Measurements from ENCODE around the gene MUC21. TPM values are rescaled to one million over a fixed set of nuclear protein-coding genes. Genes with fewer than 3 reads are reported as not detected.

Gene MUC21
- total and polyA plus RNA-seq, 5 donors from 2014 or later: not detected

GRCh38 chr6:31025595-31025994, 42.1 kb downstream of the MUC21 start:
- peaks cover 0 to 4% (median 0%) of the 10 kb centered on the region in 7 donors for H3K9me3 Mint-ChIP-seq
- no peak for ATAC-seq (ENCODE audit: low read depth in 2 of 2)
- no peaks in the 10 kb centered on the region for H3K36me3 Mint-ChIP-seq
- Histone ChIP-seq H3K4me1 (ENCODE audit: control insufficient read depth, insufficient read depth, low read length, poor library complexity, severe bottlenecking) (no peaks in the 10 kb centered on the region), H3K36me3 (ENCODE audit: control insufficient read depth, insufficient read depth, low read length) (no peaks in the 10 kb centered on the region), H3K4me3 (ENCODE audit: low read depth, low read length) (no peak overlapping the region), H3K27me3 (ENCODE audit: control insufficient read depth, insufficient read depth, low read length) (peaks cover 3% of the 10 kb centered on the region), H3K9me3 (ENCODE audit: control insufficient read depth in 2 of 2, low read length in 2 of 2) (no peaks in the 10 kb centered on the region), H3K27ac (ENCODE audit: insufficient read depth, low read length, poor library complexity, severe bottlenecking) (no peak overlapping the region)
- peaks cover 9% of the 10 kb centered on the region for H3K27me3 Mint-ChIP-seq
- no peak for DNase-seq
- H3K27ac Mint-ChIP-seq: no peak overlapping the region
- H3K4me1 Mint-ChIP-seq: no peaks in the 10 kb centered on the region
- H3K4me3 Mint-ChIP-seq: no peak overlapping the region

GRCh38 chr6:31031095-31031494, 47.6 kb downstream of the MUC21 start:
- Mint-ChIP-seq H3K36me3 (no peaks in the 10 kb centered on the region), H3K9me3 (peaks cover 0 to 3% (median 0%) of the 10 kb centered on the region in 7 donors), H3K27ac (no peak overlapping the region), H3K4me1 (no peaks in the 10 kb centered on the region), H3K4me3 (no peak overlapping the region), H3K27me3 (peaks cover 27% of the 10 kb centered on the region)
- Histone ChIP-seq H3K4me1 (ENCODE audit: control insufficient read depth, insufficient read depth, low read length, poor library complexity, severe bottlenecking) (no peaks in the 10 kb centered on the region), H3K9me3 (ENCODE audit: control insufficient read depth in 2 of 2, low read length in 2 of 2) (no peaks in the 10 kb centered on the region), H3K36me3 (ENCODE audit: control insufficient read depth, insufficient read depth, low read length) (no peaks in the 10 kb centered on the region), H3K27ac (ENCODE audit: insufficient read depth, low read length, poor library complexity, severe bottlenecking) (no peak overlapping the region), H3K27me3 (ENCODE audit: control insufficient read depth, insufficient read depth, low read length) (no peaks in the 10 kb centered on the region), H3K4me3 (ENCODE audit: low read depth, low read length) (no peak overlapping the region)
- DNase-seq: no peak
- no peak for ATAC-seq (ENCODE audit: low read depth in 2 of 2)

GRCh38 chr6:31033075-31033474, 49.6 kb downstream of the MUC21 start:
- Mint-ChIP-seq H3K4me1 (no peaks in the 10 kb centered on the region), H3K27ac (peak overlapping the region in 1 of 3 donors; percentile 58), H3K4me3 (no peak overlapping the region), H3K36me3 (no peaks in the 10 kb centered on the region), H3K9me3 (peaks cover 0 to 3% (median 0%) of the 10 kb centered on the region in 7 donors), H3K27me3 (peaks cover 36% of the 10 kb centered on the region)
- ATAC-seq (ENCODE audit: low read depth in 2 of 2): no peak
- no peak overlapping the region for H3K27ac ChIP-seq (ENCODE audit: insufficient read depth, low read length, poor library complexity, severe bottlenecking)
- no peaks in the 10 kb centered on the region for H3K9me3 ChIP-seq (ENCODE audit: control insufficient read depth in 2 of 2, low read length in 2 of 2)
- H3K4me3 ChIP-seq (ENCODE audit: low read depth, low read length): no peak overlapping the region
- H3K27me3 ChIP-seq (ENCODE audit: control insufficient read depth, insufficient read depth, low read length): no peaks in the 10 kb centered on the region
- no peaks in the 10 kb centered on the region for H3K36me3 ChIP-seq (ENCODE audit: control insufficient read depth, insufficient read depth, low read length)
- no peak for DNase-seq
- no peaks in the 10 kb centered on the region for H3K4me1 ChIP-seq (ENCODE audit: control insufficient read depth, insufficient read depth, low read length, poor library complexity, severe bottlenecking)

- no peak overlapping the region for H3K27ac ChIP-seq (ENCODE audit: insufficient read depth, low read length, poor library complexity, severe bottlenecking)
- no peaks in the 10 kb centered on the region for H3K36me3 ChIP-seq (ENCODE audit: control insufficient read depth, insufficient read depth, low read length)
- H3K4me3 Mint-ChIP-seq: no peak overlapping the region
- H3K27me3 ChIP-seq (ENCODE audit: control insufficient read depth, insufficient read depth, low read length): no peaks in the 10 kb centered on the region
- H3K36me3 Mint-ChIP-seq: no peaks in the 10 kb centered on the region
- no peak overlapping the region for H3K27ac Mint-ChIP-seq
- no peak for ATAC-seq (ENCODE audit: low read depth in 2 of 2)
- no peak overlapping the region for H3K4me3 ChIP-seq (ENCODE audit: low read depth, low read length)
- H3K27me3 Mint-ChIP-seq: peaks cover 55% of the 10 kb centered on the region
- no peaks in the 10 kb centered on the region for H3K4me1 ChIP-seq (ENCODE audit: control insufficient read depth, insufficient read depth, low read length, poor library complexity, severe bottlenecking)
- H3K9me3 ChIP-seq (ENCODE audit: control insufficient read depth in 2 of 2, low read length in 2 of 2): no peaks in the 10 kb centered on the region
- no peaks in the 10 kb centered on the region for H3K4me1 Mint-ChIP-seq
- peaks cover 0 to 1% (median 0%) of the 10 kb centered on the region in 7 donors for H3K9me3 Mint-ChIP-seq
- DNase-seq: no peak
Measured at GRCh38 chr6:31035862-31036497, 52.5 kb downstream of the MUC21 start.

- DNase-seq: no peak
- Histone ChIP-seq H3K9me3 (ENCODE audit: control insufficient read depth in 2 of 2, low read length in 2 of 2) (no peaks in the 10 kb centered on the region), H3K27me3 (ENCODE audit: control insufficient read depth, insufficient read depth, low read length) (no peaks in the 10 kb centered on the region), H3K36me3 (ENCODE audit: control insufficient read depth, insufficient read depth, low read length) (no peaks in the 10 kb centered on the region), H3K4me3 (ENCODE audit: low read depth, low read length) (no peak overlapping the region), H3K4me1 (ENCODE audit: control insufficient read depth, insufficient read depth, low read length, poor library complexity, severe bottlenecking) (no peaks in the 10 kb centered on the region), H3K27ac (ENCODE audit: insufficient read depth, low read length, poor library complexity, severe bottlenecking) (no peak overlapping the region)
- Mint-ChIP-seq H3K9me3 (peaks cover 0 to 1% (median 0%) of the 10 kb centered on the region in 7 donors), H3K27ac (no peak overlapping the region), H3K4me1 (no peaks in the 10 kb centered on the region), H3K27me3 (peaks cover 56% of the 10 kb centered on the region), H3K36me3 (no peaks in the 10 kb centered on the region), H3K4me3 (no peak overlapping the region)
- ATAC-seq (ENCODE audit: low read depth in 2 of 2): no peak
Measured at GRCh38 chr6:31037169-31037568, 53.7 kb downstream of the MUC21 start.

GRCh38 chr6:31037682-31038081, 54.2 kb downstream of the MUC21 start:
- no peaks in the 10 kb centered on the region for H3K9me3 ChIP-seq (ENCODE audit: control insufficient read depth in 2 of 2, low read length in 2 of 2)
- no peak overlapping the region for H3K4me3 ChIP-seq (ENCODE audit: low read depth, low read length)
- H3K4me1 ChIP-seq (ENCODE audit: control insufficient read depth, insufficient read depth, low read length, poor library complexity, severe bottlenecking): no peaks in the 10 kb centered on the region
- no peak for DNase-seq
- Mint-ChIP-seq H3K27ac (no peak overlapping the region), H3K4me3 (no peak overlapping the region), H3K4me1 (peaks cover 0 to under 1% (median 0%) of the 10 kb centered on the region in 4 donors), H3K27me3 (peaks cover 52% of the 10 kb centered on the region), H3K36me3 (no peaks in the 10 kb centered on the region), H3K9me3 (peaks cover 0 to 1% (median 0%) of the 10 kb centered on the region in 7 donors)
- H3K27me3 ChIP-seq (ENCODE audit: control insufficient read depth, insufficient read depth, low read length): no peaks in the 10 kb centered on the region
- ATAC-seq (ENCODE audit: low read depth in 2 of 2): no peak
- H3K36me3 ChIP-seq (ENCODE audit: control insufficient read depth, insufficient read depth, low read length): no peaks in the 10 kb centered on the region
- H3K27ac ChIP-seq (ENCODE audit: insufficient read depth, low read length, poor library complexity, severe bottlenecking): no peak overlapping the region

GRCh38 chr6:31038559-31038958, 55.0 kb downstream of the MUC21 start:
- ATAC-seq (ENCODE audit: low read depth in 2 of 2): no peak
- peaks cover 0 to 6% (median 0%) of the 10 kb centered on the region in 4 donors for H3K4me1 Mint-ChIP-seq
- H3K27ac ChIP-seq (ENCODE audit: insufficient read depth, low read length, poor library complexity, severe bottlenecking): no peak overlapping the region
- no peaks in the 10 kb centered on the region for H3K9me3 Mint-ChIP-seq
- H3K36me3 ChIP-seq (ENCODE audit: control insufficient read depth, insufficient read depth, low read length): no peaks in the 10 kb centered on the region
- no peak overlapping the region for H3K4me3 Mint-ChIP-seq
- no peak overlapping the region for H3K4me3 ChIP-seq (ENCODE audit: low read depth, low read length)
- H3K36me3 Mint-ChIP-seq: no peaks in the 10 kb centered on the region
- no peak for DNase-seq
- peaks cover 54% of the 10 kb centered on the region for H3K27me3 Mint-ChIP-seq
- no peaks in the 10 kb centered on the region for H3K9me3 ChIP-seq (ENCODE audit: control insufficient read depth in 2 of 2, low read length in 2 of 2)
- H3K27ac Mint-ChIP-seq: no peak overlapping the region
- no peaks in the 10 kb centered on the region for H3K27me3 ChIP-seq (ENCODE audit: control insufficient read depth, insufficient read depth, low read length)
- H3K4me1 ChIP-seq (ENCODE audit: control insufficient read depth, insufficient read depth, low read length, poor library complexity, severe bottlenecking): no peaks in the 10 kb centered on the region
